ENCODE measurements around the gene ZFP3.
"Not testable (repeated sequence)": the region's sequence is repeated elsewhere in the genome, so short reads cannot be mapped to it uniquely, and the experiment has no call there.

The ZFP3 gene

GRCh38 chr17:5080591-5080990 lies 2.3 kb downstream of the ZFP3 start:
- DNase-seq, result no peak

DNA sequence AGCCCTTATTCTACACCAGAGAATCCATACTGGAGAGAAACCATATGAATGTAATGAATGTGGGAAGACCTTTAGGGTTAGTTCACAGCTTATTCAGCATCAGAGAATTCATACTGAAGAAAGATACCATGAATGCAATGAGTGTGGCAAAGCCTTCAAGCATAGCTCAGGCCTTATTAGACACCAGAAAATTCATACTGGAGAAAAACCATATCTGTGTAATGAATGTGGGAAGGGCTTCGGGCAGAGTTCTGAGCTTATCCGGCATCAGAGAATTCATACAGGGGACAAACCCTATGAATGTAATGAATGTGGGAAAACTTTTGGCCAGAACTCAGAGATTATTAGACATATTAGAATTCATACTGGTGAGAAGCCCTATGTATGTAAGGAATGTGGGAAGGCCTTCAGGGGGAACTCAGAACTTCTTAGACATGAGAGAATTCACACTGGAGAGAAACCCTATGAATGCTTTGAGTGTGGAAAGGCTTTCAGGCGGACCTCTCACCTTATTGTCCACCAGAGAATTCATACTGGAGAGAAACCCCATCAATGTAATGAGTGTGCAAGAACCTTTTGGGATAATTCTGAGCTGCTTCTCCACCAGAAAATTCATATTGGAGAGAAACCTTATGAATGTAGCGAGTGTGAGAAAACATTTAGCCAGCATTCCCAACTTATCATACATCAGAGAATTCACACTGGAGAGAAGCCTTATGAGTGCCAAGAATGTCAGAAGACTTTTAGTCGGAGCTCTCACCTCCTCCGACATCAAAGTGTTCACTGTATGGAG lies 14.1 kb downstream of the ZFP3 start:
- DNase-seq, result no peak

GRCh38 chr17:5096731-5097100 lies 18.4 kb downstream of the ZFP3 start:
- no peak for DNase-seq

- DNase-seq, result peak; percentile 41
These were observed 19.0 kb downstream of the ZFP3 start for GRCh38 chr17:5097101-5097834.

GRCh38 chr17:5099271-5099670 lies 21.0 kb downstream of the ZFP3 start:
- DNase-seq, result no peak

GRCh38 chr17:5100832-5101231 lies 22.6 kb downstream of the ZFP3 start:
- no peak for DNase-seq

- no peak for DNase-seq
These were observed 32.5 kb downstream of the ZFP3 start for GRCh38 chr17:5110816-5111215.

GRCh38 chr17:5111402-5112204 lies 33.3 kb downstream of the ZFP3 start, which contains the start of gene ZNF232:
TSS of gene ZNF232 (minus strand) at chr17:5111878. CDS start at chr17:5111822, 56 bp downstream.
- DNase-seq, result peak; percentile 92

- no peak for DNase-seq
These were observed 37.7 kb downstream of the ZFP3 start, which contains the start of gene USP6 for GRCh38 chr17:5115673-5116651. TSS of gene USP6 (plus strand) at chr17:5116032. CDS start at chr17:5130368, 14,336 bp downstream.

DNA sequence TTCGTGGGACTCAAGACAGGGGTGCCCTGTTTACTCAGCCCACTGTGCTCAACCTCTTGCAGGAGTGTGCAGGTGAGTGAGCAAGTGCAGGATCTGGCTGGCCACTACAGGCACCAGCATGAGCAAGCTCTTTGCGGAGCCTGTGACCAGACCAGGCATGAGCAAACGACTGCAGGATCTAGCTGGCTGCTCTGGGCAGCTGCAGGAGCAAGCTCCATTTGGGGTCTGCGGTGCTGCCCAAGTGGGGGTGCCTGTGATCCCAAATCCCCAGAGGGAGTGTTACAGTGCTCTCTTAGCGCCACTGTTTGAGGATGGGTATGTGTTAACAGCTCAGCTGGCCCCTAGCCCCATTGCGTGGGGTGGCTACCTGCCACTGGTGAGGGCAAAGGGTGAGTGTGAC lies 40.0 kb downstream of the ZFP3 start:
- no peak for DNase-seq

DNA sequence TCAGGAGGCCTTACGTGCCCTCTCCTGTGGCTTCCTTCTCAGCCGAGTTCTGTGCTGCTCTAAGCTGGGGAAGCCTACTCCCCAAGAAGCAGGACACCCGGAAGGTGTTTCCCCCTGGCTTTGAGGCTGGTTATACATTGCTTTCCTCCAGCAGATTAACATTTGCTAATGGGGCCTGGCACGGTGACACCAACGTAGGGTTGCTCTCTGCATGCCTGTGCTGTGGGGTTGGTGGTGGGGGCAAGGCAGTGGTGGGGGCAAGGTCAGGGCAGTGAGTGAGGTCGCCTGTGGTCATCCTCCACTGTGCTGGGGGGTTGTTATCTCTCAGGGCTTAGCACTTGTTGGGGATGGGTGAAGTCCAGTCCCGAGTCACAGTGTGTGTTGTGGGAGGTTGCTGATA lies 41.8 kb downstream of the ZFP3 start:
- no peak for DNase-seq

GRCh38 chr17:5120436-5121185 lies 42.3 kb downstream of the ZFP3 start:
- not testable (repeated sequence) for DNase-seq

DNA sequence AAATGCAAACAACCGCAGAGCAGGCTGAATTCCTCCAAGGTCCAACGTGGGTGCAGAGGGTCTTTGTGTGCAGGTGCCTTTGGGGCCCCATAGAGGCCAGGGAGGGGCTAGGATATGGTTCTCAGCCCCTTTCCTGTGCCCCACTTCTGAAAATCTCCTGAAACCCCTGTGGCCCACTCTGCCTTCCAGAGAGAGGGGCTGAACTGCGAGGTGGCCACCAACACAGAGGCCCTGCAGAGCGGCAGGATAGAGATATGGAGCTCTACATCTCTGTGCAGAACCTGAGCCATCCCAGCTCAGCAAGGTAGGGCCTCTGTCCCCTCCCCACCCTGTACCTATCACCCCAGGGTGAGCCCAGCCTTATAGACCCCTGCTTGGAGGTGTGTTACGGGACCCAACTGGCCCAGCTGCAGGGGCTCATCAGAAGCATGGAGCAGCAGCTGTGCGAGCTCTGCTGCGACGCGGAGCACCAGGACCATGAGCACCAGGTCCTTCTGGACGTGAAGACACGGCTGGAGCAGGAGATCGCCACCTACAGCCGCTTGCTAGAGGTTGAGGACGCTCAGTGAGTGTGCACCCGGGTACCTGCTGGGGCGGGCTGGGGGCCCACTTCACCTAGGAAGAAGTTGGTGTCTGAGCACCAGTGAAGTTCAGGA lies 43.0 kb downstream of the ZFP3 start:
- no peak for DNase-seq

DNA sequence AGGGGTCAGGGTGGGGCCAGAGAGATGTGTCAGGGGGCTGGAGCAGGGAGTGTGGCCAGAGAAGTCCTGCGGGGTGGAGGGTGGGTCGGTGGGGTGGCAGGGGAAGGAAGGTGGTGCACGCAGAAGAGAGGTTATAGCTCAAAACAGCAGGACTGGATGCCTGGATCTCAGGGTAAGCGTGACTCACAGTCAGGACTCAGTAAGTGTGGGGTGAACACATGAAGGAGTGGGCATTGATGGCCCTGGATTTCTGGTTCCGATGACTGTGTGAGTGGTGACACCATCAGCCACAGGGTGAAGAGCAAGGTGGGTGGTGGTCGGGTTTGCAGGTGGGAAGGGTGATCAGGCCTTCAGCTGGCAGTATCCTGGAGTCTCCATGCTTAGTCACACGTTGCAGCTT lies 43.8 kb downstream of the ZFP3 start:
- DNase-seq, result not testable (repeated sequence)

DNA sequence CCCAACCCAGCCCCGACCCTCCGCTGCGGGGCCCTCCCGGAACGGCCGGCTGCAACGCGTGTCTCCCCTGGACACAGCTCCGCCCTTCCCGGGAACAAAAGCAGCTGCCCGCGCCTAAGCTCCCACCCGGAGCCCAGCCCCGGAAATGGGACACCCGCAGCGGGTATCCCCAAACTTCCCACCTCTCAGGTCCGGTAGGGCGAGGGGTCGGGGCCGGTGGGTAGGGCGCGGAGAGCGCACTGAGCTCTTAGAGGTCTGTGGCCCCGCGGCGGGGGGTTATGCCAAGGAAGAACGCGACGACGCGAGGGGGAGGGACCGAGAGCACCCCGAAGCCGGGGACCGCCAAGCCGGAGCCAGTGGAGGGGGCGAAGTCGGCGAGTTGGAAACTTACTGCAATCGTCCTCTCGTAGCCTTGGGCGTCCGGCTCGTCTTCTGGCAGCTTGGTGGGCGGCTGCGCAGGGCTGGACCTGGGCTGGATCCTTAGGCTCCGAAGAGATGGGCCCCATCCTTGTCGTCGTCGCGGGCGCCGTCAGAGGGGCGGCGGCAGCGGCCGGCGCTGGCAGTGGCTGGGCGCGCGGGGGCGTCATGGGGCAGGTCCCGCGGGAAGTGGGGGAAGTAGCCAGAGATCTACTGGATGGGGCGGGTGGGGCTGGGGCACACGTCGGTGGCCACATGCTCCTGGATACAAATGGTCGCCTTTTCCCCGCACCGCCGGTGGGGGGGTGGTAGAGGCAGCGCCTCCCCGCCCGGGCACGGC lies 44.5 kb downstream of the ZFP3 start:
- no peak for DNase-seq

DNA sequence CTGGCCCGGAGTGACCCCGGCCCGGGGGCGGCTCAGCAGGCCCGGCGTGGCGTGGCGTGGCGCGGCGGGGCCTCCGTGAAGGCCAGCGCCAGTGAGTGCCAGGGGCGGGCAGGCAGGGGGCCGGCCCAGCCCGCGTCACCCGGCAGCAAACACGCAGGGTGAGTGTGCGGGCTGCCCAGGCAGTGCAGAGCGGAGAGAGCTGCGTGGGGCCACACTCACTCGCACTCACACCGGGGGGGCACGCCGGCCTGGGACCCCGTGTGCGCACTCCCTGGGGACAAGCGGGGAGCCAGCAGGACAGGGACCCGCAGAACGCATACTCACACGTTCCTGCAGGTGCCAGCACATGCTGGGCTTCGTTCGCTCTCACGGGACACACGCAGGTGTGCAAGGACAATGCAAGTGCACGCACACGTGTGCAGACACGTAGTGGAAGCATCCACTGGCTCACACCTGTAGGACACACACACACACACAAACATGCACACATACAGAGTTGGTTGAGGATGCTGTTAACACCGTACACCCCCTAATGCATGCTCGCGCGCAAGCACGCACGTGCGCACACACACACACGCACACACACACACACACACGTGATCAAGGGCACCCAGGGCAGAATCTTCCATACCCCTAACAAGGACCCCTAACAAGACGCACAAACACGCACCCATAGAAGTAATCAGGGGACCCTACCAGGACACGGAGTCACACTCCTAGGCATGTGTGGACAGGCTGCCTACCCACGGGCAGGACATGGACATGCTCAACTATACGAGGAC lies 45.3 kb downstream of the ZFP3 start:
- no peak for DNase-seq

- not testable (repeated sequence) for DNase-seq
These were observed 46.0 kb downstream of the ZFP3 start for GRCh38 chr17:5124125-5124760.

GRCh38 chr17:5124896-5125295 lies 46.6 kb downstream of the ZFP3 start:
- DNase-seq, result not testable (repeated sequence)

Data from CD4-positive, alpha-beta T cell treated with Interleukin-12 subunit alpha and Interleukin-12 subunit beta, for 1 hour (primary cell).